Panc1 (cell line): ENCODE measurements around the gene POLD1.

Source experiments
- POLR2AphosphoS5 ChIP-seq: IDR thresholded peaks from 2 replicates; pipeline ENCODE4 v1.6.1; 2012; ENCODE audit warnings: mild to moderate bottlenecking, low read depth, low read length, moderate library complexity
- SIN3A ChIP-seq: IDR thresholded peaks from 2 replicates; pipeline ENCODE4 v1.6.1; 2012; ENCODE audit warnings: low read depth, mild to moderate bottlenecking, low read length, moderate library complexity, borderline replicate concordance; ENCODE audit not compliant: insufficient read depth
- TF ChIP-seq, protein P1 (sequence below): fragments of 450-650 bp; IDR thresholded peaks from 2 replicates; pipeline ENCODE4 v1.5.1; 2017; ENCODE audit warnings: mild to moderate bottlenecking

DNA sequence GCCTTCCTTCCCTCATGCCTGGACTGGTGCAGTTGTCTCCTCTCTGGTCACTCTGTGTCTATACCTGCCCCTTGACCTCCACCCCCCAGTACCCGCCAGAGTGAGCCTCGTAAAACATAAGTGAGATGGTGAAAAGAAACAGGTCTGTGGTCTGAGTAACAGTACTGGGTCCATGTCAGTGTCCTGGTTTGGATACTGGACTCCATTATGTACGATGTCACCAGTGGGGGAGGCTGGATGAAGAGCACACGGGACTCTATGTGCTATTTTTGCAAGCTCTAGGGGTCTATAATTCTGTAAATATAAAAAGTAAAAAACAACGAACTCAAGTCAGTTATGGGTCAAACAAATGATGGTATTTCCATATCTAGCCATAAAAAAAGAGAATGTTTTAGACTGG is 62.9 kb downstream of the POLD1 start:
- TF ChIP-seq, protein P1, sequence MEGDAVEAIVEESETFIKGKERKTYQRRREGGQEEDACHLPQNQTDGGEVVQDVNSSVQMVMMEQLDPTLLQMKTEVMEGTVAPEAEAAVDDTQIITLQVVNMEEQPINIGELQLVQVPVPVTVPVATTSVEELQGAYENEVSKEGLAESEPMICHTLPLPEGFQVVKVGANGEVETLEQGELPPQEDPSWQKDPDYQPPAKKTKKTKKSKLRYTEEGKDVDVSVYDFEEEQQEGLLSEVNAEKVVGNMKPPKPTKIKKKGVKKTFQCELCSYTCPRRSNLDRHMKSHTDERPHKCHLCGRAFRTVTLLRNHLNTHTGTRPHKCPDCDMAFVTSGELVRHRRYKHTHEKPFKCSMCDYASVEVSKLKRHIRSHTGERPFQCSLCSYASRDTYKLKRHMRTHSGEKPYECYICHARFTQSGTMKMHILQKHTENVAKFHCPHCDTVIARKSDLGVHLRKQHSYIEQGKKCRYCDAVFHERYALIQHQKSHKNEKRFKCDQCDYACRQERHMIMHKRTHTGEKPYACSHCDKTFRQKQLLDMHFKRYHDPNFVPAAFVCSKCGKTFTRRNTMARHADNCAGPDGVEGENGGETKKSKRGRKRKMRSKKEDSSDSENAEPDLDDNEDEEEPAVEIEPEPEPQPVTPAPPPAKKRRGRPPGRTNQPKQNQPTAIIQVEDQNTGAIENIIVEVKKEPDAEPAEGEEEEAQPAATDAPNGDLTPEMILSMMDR = no peak
- no peak for TF ChIP-seq POLR2AphosphoS5
- TF ChIP-seq SIN3A = no peak
